K562 (cell line): ENCODE data around the gene GNAT3. TPM values are rescaled to one million over a fixed set of nuclear protein-coding genes. Genes with fewer than 3 reads are reported as not detected.

Experiments used
- ATAC-seq: fragments of 200-7000 bp; cut with Tn5 transposase; 3 replicates; pipeline ENCODE4 v1.9.1; 2020; ENCODE audit warnings: moderate library complexity
- BruUV-seq: library from RNA; stranded (reverse); fragments of 400-500 nt; replicated peaks from 2 replicates; lab custom pipeline; 2021; lab: Mats Ljungman, UMichigan
- CTCF ChIA-PET: fragments of 300-600 bp; formaldehyde crosslinking; extraction: SDS; loops from one replicate; lab custom pipeline; 2021; ENCODE audit warnings: low intra/inter-chr PET ratio; lab: Yijun Ruan, JAX
- POLR2A ChIA-PET: fragments of 300-600, 350-650 bp; sonication (Branson Sonifier 250); formaldehyde crosslinking; extraction: SDS; loops from one replicate; lab custom pipeline; 2021; ENCODE audit warnings: antibody characterized with exemption, inconsistent platforms; lab: Yijun Ruan, JAX
- DNase-seq, 4 experiments: peaks; one replicate each; pipeline versions ENCODE4 v3.0.0 to v3.0.0-alpha.2; 2011 to 2018; ENCODE audit warnings: low spot score in 3 of 4, mixed read lengths in 3 of 4; ENCODE audit errors: extremely low read depth in 1 of 4
- FAIRE-seq: peaks from 2 replicates; lab custom pipeline; 2011; peaks lifted over from hg19 to GRCh38; lab: Jason Lieb, UNC
- H2AFZ ChIP-seq: 2 replicates; pipeline ENCODE4 v1.6.0; 2011; ENCODE audit warnings: low read depth, low read length, control low read depth, inconsistent platforms
- H3K27ac ChIP-seq: fragments of 200-600 bp; 3 replicates; pipeline ENCODE4 v1.8.0; 2011; ENCODE audit warnings: low read depth, mild to moderate bottlenecking, control low read depth, inconsistent platforms, low read length, moderate library complexity, mixed read lengths; ENCODE audit errors: extremely low read depth
- H3K27me3 ChIP-seq, 2 experiments: fragments of 300-600 bp in 1 of 2; 2 replicates in 1 of 2; 3 replicates in 1 of 2; pipeline versions ENCODE4 v1.6.0 to v1.8.0; 2011; ENCODE audit warnings: inconsistent platforms in 2 of 2, low read length in 2 of 2, mild to moderate bottlenecking in 1 of 2, mixed read lengths in 1 of 2, moderate library complexity in 1 of 2; ENCODE audit not compliant: control insufficient read depth in 2 of 2, insufficient read depth in 2 of 2
- H3K36me3 ChIP-seq: fragments of 300-600 bp; 3 replicates; pipeline ENCODE4 v1.8.0; 2011; ENCODE audit warnings: mild to moderate bottlenecking, low read length, inconsistent platforms; ENCODE audit not compliant: control insufficient read depth, insufficient read depth
- H3K4me1 ChIP-seq, 2 experiments: fragments of 200-600 bp in 1 of 2; replicated peaks in 1 of 2; 2 replicates in 1 of 2; 3 replicates in 1 of 2; pipeline versions ENCODE4 v1.5.1 to v1.8.0; 2011; ENCODE audit warnings: inconsistent platforms in 2 of 2, low read length in 2 of 2, mild to moderate bottlenecking in 1 of 2, mixed read lengths in 1 of 2, moderate library complexity in 1 of 2; ENCODE audit not compliant: control insufficient read depth in 2 of 2, insufficient read depth in 2 of 2
- H3K4me2 ChIP-seq: 2 replicates; pipeline ENCODE4 v1.6.1; 2011; ENCODE audit warnings: low read length, control low read depth, inconsistent platforms, mixed read lengths; ENCODE audit not compliant: insufficient read depth
- H3K4me3 ChIP-seq: fragments of 200-600 bp; sonication (generic), shearing (Covaris generic); 2 replicates; pipeline ENCODE4 v1.5.1; 2016; ENCODE audit warnings: control low read depth, inconsistent platforms
- H3K79me2 ChIP-seq: fragments of 200-600 bp; 3 replicates; pipeline ENCODE4 v1.8.0; 2011; ENCODE audit warnings: low read length, inconsistent platforms; ENCODE audit not compliant: control insufficient read depth, insufficient read depth
- H3K9ac ChIP-seq, 2 experiments: 2 replicates each; pipeline versions ENCODE4 v1.6.0 to v1.6.1; 2011; ENCODE audit warnings: low read depth in 2 of 2, low read length in 2 of 2, control low read depth in 1 of 2, inconsistent platforms in 1 of 2, mild to moderate bottlenecking in 1 of 2, mixed read lengths in 1 of 2; ENCODE audit not compliant: insufficient read depth in 1 of 2
- H3K9me1 ChIP-seq: one replicate; pipeline ENCODE4 v1.6.0; 2011; ENCODE audit warnings: inconsistent platforms, mild to moderate bottlenecking, low read length, moderate library complexity; ENCODE audit not compliant: control insufficient read depth, insufficient read depth
- H3K9me3 ChIP-seq: replicated peaks from 2 replicates; pipeline ENCODE4 v1.5.1; 2011; ENCODE audit warnings: low read depth, low read length, inconsistent platforms; ENCODE audit not compliant: control insufficient read depth, insufficient read depth
- H4K20me1 ChIP-seq: replicated peaks from 2 replicates; pipeline ENCODE4 v1.6.1; 2011; ENCODE audit warnings: low read length, inconsistent platforms, mixed read lengths; ENCODE audit not compliant: control insufficient read depth, insufficient read depth
- ATF6 ChIP-seq: sonication (generic); formaldehyde crosslinking; IDR thresholded peaks from 2 replicates; pipeline ENCODE4 v1.4.0; 2020; ENCODE audit warnings: mild to moderate bottlenecking, missing genetic modification reagents
- MTA1 ChIP-seq: fragments of 450-650 bp; IDR thresholded peaks from 2 replicates; pipeline ENCODE4 v1.6.1; 2017; ENCODE audit warnings: borderline replicate concordance
- NCOA2 ChIP-seq, 2 experiments: fragments of 450-650 bp; IDR thresholded peaks; 2 replicates each; pipeline ENCODE4 v1.6.1; 2018; ENCODE audit warnings: mild to moderate bottlenecking in 2 of 2, moderate library complexity in 1 of 2; ENCODE audit not compliant: partially characterized antibody in 2 of 2
- NFRKB ChIP-seq: fragments of 450-650 bp; IDR thresholded peaks from 2 replicates; pipeline ENCODE4 v1.6.1; 2016; ENCODE audit warnings: low read depth
- NR3C1 ChIP-seq: sonication (generic); formaldehyde crosslinking; IDR thresholded peaks from 2 replicates; pipeline ENCODE4 v1.8.1; 2022; ENCODE audit warnings: missing genetic modification reagents
- SIN3B ChIP-seq: fragments of 450-650 bp; IDR thresholded peaks from 2 replicates; pipeline ENCODE4 v1.6.1; 2017; ENCODE audit warnings: low read depth, mild to moderate bottlenecking, moderate library complexity
- U2AF2 ChIP-seq: fragments of 200-400 bp; formaldehyde crosslinking; optimal IDR thresholded peaks from 2 replicates; pipeline ENCODE3; 2017; ENCODE audit warnings: low read depth, mild to moderate bottlenecking, low read length
- UBTF ChIP-seq, 2 experiments: IDR thresholded peaks; 2 replicates each; pipeline ENCODE4 v1.6.1; 2012; ENCODE audit warnings: improper control_type of control experiment in 2 of 2, low read depth in 2 of 2, low read length in 2 of 2, borderline replicate concordance in 1 of 2
- ZBTB9 ChIP-seq: fragments of 450-650 bp; formaldehyde crosslinking; IDR thresholded peaks from 2 replicates; pipeline ENCODE4 v1.4.0; 2020; ENCODE audit warnings: mild to moderate bottlenecking, moderate library complexity
- ZNF3 ChIP-seq: fragments of 250-450 bp; sonication (Bioruptor Pico); IDR thresholded peaks from 2 replicates; pipeline ENCODE4 v1.5.0; 2021; ENCODE audit warnings: mild to moderate bottlenecking, moderate library complexity
- ZNF408 ChIP-seq: fragments of 250-450 bp; sonication (Bioruptor Pico); IDR thresholded peaks from 2 replicates; pipeline ENCODE4 v1.4.0; 2020; ENCODE audit warnings: low read depth, mild to moderate bottlenecking, moderate library complexity
- ZNF507 ChIP-seq: conservative IDR thresholded peaks from 2 replicates; pipeline ENCODE4 v1.6.1; 2017; ENCODE audit warnings: missing genetic modification characterization, missing compliant biosample characterization
- ZNF518B ChIP-seq: fragments of 250-450 bp; sonication (Bioruptor Pico); IDR thresholded peaks from 2 replicates; pipeline ENCODE4 v1.5.0; 2021; ENCODE audit warnings: mild to moderate bottlenecking, moderate library complexity
- WGBS: fragments of 100-300 bp; shearing (Covaris generic); methylation state at CpG from one replicate; pipeline ENCODE4 v1.1.6; 2016; ENCODE audit warnings: low coverage, mixed read lengths; ENCODE audit not compliant: insufficient coverage; ENCODE audit errors: missing lambda C conversion rate; 5-methylcytosine and 5-hydroxymethylcytosine counted together
- in situ Hi-C: fragments of 300-500 bp; cut with MboI; formaldehyde crosslinking; loops from 4 replicates; pipeline ENCODE4 v1.15.0; 2018; ENCODE audit warnings: inconsistent platforms, mixed read lengths
- intact Hi-C: fragments of 100-400 bp; cut with micrococcal nuclease; formaldehyde crosslinking; loops from 2 replicates; pipeline ENCODE4 v1.14.2; 2022
- polyA plus RNA-seq, 8 experiments: library from polyadenylated mRNA; depleted of rRNA in 4 of 8; stranded (reverse) in 5 of 8; unstranded in 3 of 8; fragments of >200 nt; fragmentation: Nextera tagmentation in 2 of 8; fragmentation: Illumina TruSeq in 1 of 8; extraction: Ambion mirVana in 2 of 8; extraction: Trizol in 1 of 8; gene quantifications; 2 replicates each; pipeline versions ENCODE4 v1.2.1 to v1.2.3, GENCODE V29; 2011 to 2014; ENCODE audit warnings: inconsistent platforms in 1 of 8, missing spikeins in 1 of 8
- total RNA-seq, 7 experiments: library from RNA; depleted of rRNA in 6 of 7; stranded (reverse); fragments of >200 nt in 6 of 7; fragmentation: Illumina TruSeq in 2 of 7; extraction: Trizol in 2 of 7; gene quantifications; 2 replicates each; pipeline versions ENCODE4 v1.2.1 to v1.2.3, GENCODE V29; 2011 to 2021; ENCODE audit warnings: low replicate concordance in 1 of 7

GNAT3 gene
- total and polyA plus RNA-seq, 9 of the 15 experiments (the other 6 are each of a cell fraction or from before 2014, with no cell fraction given): not detected

GRCh38 chr7:80540836-80541235 lies 29.0 kb upstream of the GNAT3 start:
- 0% methylated on average over 3 of the region's 3 CpGs for WGBS
- no peak overlapping the region for H3K9ac ChIP-seq
- H3K9me3 ChIP-seq: no peaks in the 10 kb centered on the region
- no peak overlapping the region for H2AFZ ChIP-seq
- H4K20me1 ChIP-seq: no peaks in the 10 kb centered on the region
- H3K79me2 ChIP-seq: no peaks in the 10 kb centered on the region
- in situ Hi-C loops: no loop called here
- H3K27ac ChIP-seq: no peak overlapping the region
- intact Hi-C loops: no loop called here
- ATAC-seq (no peak), DNase-seq (no peak), FAIRE-seq (no peak)
- no peak overlapping the region for H3K4me2 ChIP-seq
- no peaks in the 10 kb centered on the region for H3K36me3 ChIP-seq
- POLR2A ChIA-PET: no interaction called here
- no peak for TF ChIP-seq ZNF507 (tag)
- TF ChIP-seq NR3C1: no peak
- TF ChIP-seq U2AF2: no peak
- TF ChIP-seq ZNF518B (CRISPR knock-in tag): no peak
- no peak for TF ChIP-seq ZBTB9 (CRISPR knock-in tag)
- no peak for TF ChIP-seq NCOA2 (IDR thresholded peaks at IDR 0.05; ENCODE audit: partially characterized antibody in 2 of 2)
- no peak for TF ChIP-seq SIN3B
- TF ChIP-seq UBTF (IDR thresholded peaks at IDR 0.05; ENCODE audit: borderline replicate concordance in 1 of 2, low read depth in 2 of 2, low read length in 2 of 2): no peak
- no peak for TF ChIP-seq NFRKB
- TF ChIP-seq ZNF408 (CRISPR knock-in tag): no peak
- no peak for TF ChIP-seq MTA1
- TF ChIP-seq ATF6 (CRISPR knock-in tag): no peak
- no peak for TF ChIP-seq ZNF3 (CRISPR knock-in tag)
- BruUV-seq: no TSS peak
- no peak overlapping the region for H3K4me3 ChIP-seq
- CTCF ChIA-PET: no interaction called here
- no peaks in the 10 kb centered on the region for H3K4me1 ChIP-seq
- no peaks in the 10 kb centered on the region for H3K9me1 ChIP-seq
- H3K27me3 ChIP-seq: no peaks in the 10 kb centered on the region
